22Rv1 (cell line): ENCODE measurements around the gene CD2AP.

Experiments
- CTCF ChIP-seq: fragments of 450-650 bp; IDR thresholded peaks from 2 replicates; pipeline ENCODE4 v1.5.1; 2017; ENCODE audit warnings: mild to moderate bottlenecking
- ZFX ChIP-seq: fragments of 450-650 bp; IDR thresholded peaks from 2 replicates; pipeline ENCODE4 v1.6.1; 2017; ENCODE audit warnings: antibody characterized with exemption, borderline replicate concordance

DNA sequence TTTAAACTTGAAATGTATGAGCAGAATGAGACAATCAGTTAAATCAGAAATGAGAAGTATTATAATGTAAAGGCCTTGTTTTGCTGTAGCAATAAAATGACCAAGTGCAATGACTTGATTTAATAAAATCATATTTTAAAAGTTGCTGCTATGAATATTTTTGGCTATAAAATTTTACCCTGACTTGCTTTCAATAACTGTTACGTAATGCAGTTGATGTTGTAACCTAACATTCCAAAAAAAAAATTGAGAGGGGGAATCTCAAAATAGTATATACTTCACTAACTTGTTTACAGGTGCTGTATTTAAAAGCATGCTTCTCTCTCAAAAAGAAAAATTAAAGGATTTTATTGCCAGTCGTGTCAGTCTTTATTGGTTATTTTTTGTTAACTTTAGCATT, 149.2 kb downstream of the CD2AP start:
- TF ChIP-seq CTCF: no peak
- TF ChIP-seq ZFX: no peak
